Mesendoderm (in vitro differentiated cells): ENCODE measurements around the gene ZNF618.
A peak's percentile ranks its signal among the peaks of the same experiment; 100 is the strongest.
"Not testable (repeated sequence)": the region's sequence is repeated elsewhere in the genome, so short reads cannot be mapped to it uniquely, and the experiment has no call there.

Experiments used
- DNase-seq: peaks from one replicate; pipeline ENCODE4 v3.0.0; 2013
- H2AK5ac ChIP-seq: 2 replicates; pipeline ENCODE4 v1.6.1; 2013; ENCODE audit warnings: low read length, inconsistent platforms
- H2BK120ac ChIP-seq: 2 replicates; pipeline ENCODE4 v1.6.1; 2013; ENCODE audit warnings: low read depth, mild to moderate bottlenecking, low read length, moderate library complexity, mixed read lengths
- H2BK15ac ChIP-seq: replicated peaks from 2 replicates; pipeline ENCODE4 v1.6.1; 2013; ENCODE audit warnings: low read depth, mild to moderate bottlenecking, moderate library complexity
- H2BK5ac ChIP-seq: 2 replicates; pipeline ENCODE4 v1.6.1; 2013; ENCODE audit warnings: low read length, inconsistent platforms
- H3K18ac ChIP-seq: 2 replicates; pipeline ENCODE4 v1.6.1; 2013; ENCODE audit warnings: mild to moderate bottlenecking, low read length, mixed read lengths
- H3K23ac ChIP-seq: one replicate; pipeline ENCODE4 v1.6.1; 2013; ENCODE audit warnings: low read length
- H3K27ac ChIP-seq: 2 replicates; pipeline ENCODE4 v1.5.1; 2013; ENCODE audit warnings: low read depth, mild to moderate bottlenecking, inconsistent platforms, low read length, moderate library complexity
- H3K27me3 ChIP-seq: 2 replicates; pipeline ENCODE4 v1.6.1; 2013; ENCODE audit warnings: low read length, control low read depth, mild to moderate bottlenecking, inconsistent platforms; ENCODE audit not compliant: insufficient read depth, poor library complexity
- H3K36me3 ChIP-seq: 2 replicates; pipeline ENCODE4 v1.6.1; 2013; ENCODE audit warnings: low read length, inconsistent platforms; ENCODE audit not compliant: control insufficient read depth, insufficient read depth
- H3K4ac ChIP-seq: one replicate; pipeline ENCODE4 v1.6.1; 2013; ENCODE audit warnings: low read depth, mild to moderate bottlenecking, low read length, moderate library complexity
- H3K4me1 ChIP-seq: 2 replicates; pipeline ENCODE4 v1.6.1; 2013; ENCODE audit warnings: low read depth, low read length, inconsistent platforms; ENCODE audit not compliant: control insufficient read depth
- H3K4me2 ChIP-seq: 2 replicates; pipeline ENCODE4 v1.6.1; 2013; ENCODE audit warnings: low read length
- H3K4me3 ChIP-seq: 2 replicates; pipeline ENCODE4 v1.5.1; 2013; ENCODE audit warnings: mild to moderate bottlenecking, low read length
- H3K56ac ChIP-seq: one replicate; pipeline ENCODE4 v1.6.1; 2013; ENCODE audit warnings: low read length
- H3K79me1 ChIP-seq: 2 replicates; pipeline ENCODE4 v1.6.1; 2013; ENCODE audit warnings: low read length, inconsistent platforms
- H3K79me2 ChIP-seq: 2 replicates; pipeline ENCODE4 v1.6.1; 2013; ENCODE audit warnings: mild to moderate bottlenecking, low read length; ENCODE audit not compliant: control insufficient read depth, insufficient read depth
- H3K9ac ChIP-seq: 2 replicates; pipeline ENCODE4 v1.6.1; 2013; ENCODE audit warnings: low read length, inconsistent platforms
- H4K5ac ChIP-seq: one replicate; pipeline ENCODE4 v1.6.1; 2013; ENCODE audit warnings: low read length
- H4K8ac ChIP-seq: one replicate; pipeline ENCODE4 v1.6.1; 2013; ENCODE audit warnings: low read depth, mild to moderate bottlenecking, control low read depth, low read length, moderate library complexity
- WGBS: extraction: QIAGEN DNeasy Blood & Tissue Kit; methylation state at CpG from one replicate; pipeline ENCODE4 v1.1.7; 2013; ENCODE audit warnings: low lambda C conversion rate, missing lambda C conversion rate; ENCODE audit not compliant: insufficient coverage; ENCODE audit errors: extremely low coverage; 5-methylcytosine and 5-hydroxymethylcytosine counted together

ZNF618 gene

DNA sequence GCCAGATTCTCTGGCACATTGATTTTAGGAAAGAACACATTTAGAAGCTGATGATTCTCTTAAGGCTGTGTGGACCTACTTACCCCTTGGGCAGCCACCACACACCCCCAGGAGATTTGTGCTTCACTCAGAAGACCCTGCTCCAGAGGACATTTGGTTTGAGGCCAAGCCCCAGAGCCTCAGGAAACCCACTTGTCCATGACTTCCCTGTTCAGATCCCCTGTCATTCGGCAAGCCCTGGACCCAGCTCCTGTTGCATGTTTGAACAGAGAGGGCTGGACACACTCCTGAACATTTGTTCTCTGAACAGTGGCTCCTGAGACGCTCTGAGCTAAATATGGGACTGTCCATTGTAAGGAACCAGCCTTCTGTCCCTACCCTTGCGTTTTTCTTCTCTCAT lies 119.9 kb downstream of the ZNF618 start:
- Histone ChIP-seq H3K18ac (no peak overlapping the region), H4K5ac (no peak overlapping the region), H3K27me3 (no peaks in the 10 kb centered on the region), H3K4me1 (no peaks in the 10 kb centered on the region), H4K8ac (no peak overlapping the region), H3K56ac (no peak overlapping the region), H3K9ac (no peak overlapping the region), H2BK5ac (no peak overlapping the region), H3K27ac (no peak overlapping the region), H3K79me1 (no peaks in the 10 kb centered on the region), H3K23ac (no peak overlapping the region), H2BK15ac (no peak overlapping the region), H2AK5ac (no peak overlapping the region), H2BK120ac (no peak overlapping the region), H3K36me3 (no peaks in the 10 kb centered on the region), H3K4ac (no peak overlapping the region), H3K4me3 (no peak overlapping the region), H3K79me2 (no peaks in the 10 kb centered on the region), H3K4me2 (no peak overlapping the region)
- no CpG with 5 or more reads among the region's 3 CpGs for WGBS
- DNase-seq, result no peak

DNA sequence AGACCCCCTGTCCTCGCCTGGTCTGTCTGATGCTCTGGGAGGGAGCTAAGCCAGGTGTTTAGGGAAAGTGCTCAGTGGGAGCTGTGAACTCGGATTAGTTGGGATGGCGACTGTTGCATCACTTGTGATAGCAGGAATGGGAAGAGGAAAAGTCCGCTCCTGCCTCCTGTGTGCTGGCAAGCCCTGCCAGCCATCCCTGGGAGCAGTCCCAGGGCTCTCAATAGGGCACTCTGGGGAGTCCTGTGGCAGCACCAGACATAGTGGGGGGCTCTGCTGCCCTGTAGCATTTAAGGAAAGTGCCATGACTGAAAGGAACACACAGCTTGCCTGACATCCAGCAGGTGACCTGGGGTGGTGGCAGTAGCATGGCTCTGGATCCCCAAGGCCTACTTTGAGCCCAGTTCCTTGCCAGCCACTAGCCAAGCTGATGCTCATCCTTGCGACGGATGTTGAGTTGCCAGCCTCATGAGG lies 120.5 kb downstream of the ZNF618 start:
- no peaks in the 10 kb centered on the region for H3K4me1 ChIP-seq
- H2BK5ac ChIP-seq, result no peak overlapping the region
- DNase-seq, result no peak
- H3K27ac ChIP-seq, result no peak overlapping the region
- H3K18ac ChIP-seq, result no peak overlapping the region
- H4K8ac ChIP-seq, result no peak overlapping the region
- no peaks in the 10 kb centered on the region for H3K36me3 ChIP-seq
- H3K79me1 ChIP-seq, result no peaks in the 10 kb centered on the region
- H4K5ac ChIP-seq, result no peak overlapping the region
- H2BK15ac ChIP-seq, result no peak overlapping the region
- no peak overlapping the region for H3K56ac ChIP-seq
- no peak overlapping the region for H3K9ac ChIP-seq
- no peaks in the 10 kb centered on the region for H3K79me2 ChIP-seq
- no CpG with 5 or more reads among the region's 6 CpGs for WGBS
- no peak overlapping the region for H2AK5ac ChIP-seq
- no peaks in the 10 kb centered on the region for H3K27me3 ChIP-seq
- H2BK120ac ChIP-seq, result no peak overlapping the region
- no peak overlapping the region for H3K4me2 ChIP-seq
- H3K4ac ChIP-seq, result no peak overlapping the region
- H3K4me3 ChIP-seq, result no peak overlapping the region
- H3K23ac ChIP-seq, result no peak overlapping the region

DNA sequence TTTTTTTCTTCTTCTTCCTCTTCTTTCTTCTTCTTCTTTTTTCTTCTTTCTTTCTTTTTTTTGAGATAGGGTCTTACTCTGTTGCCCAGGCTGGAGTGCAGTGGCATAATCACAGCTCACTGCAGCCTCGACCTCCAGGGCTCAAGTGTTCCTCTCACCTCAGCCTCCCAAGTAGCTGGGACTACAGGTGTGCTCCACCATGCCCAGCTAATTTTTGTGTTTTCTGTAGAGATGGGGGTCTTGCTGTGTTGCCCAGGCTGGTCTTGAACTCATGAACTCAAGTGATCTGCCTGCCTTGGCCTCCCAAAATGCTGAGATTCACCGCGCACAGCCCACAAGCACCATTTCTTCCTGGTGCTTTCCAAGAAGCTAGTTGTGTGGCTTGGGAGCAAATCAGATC lies 121.0 kb downstream of the ZNF618 start:
- H3K4me3 ChIP-seq, H3K4me1 ChIP-seq, H4K8ac ChIP-seq, H2BK15ac ChIP-seq, H3K27me3 ChIP-seq, H3K9ac ChIP-seq, H3K79me1 ChIP-seq, DNase-seq, H3K18ac ChIP-seq, H2AK5ac ChIP-seq, H3K27ac ChIP-seq, H4K5ac ChIP-seq, H2BK5ac ChIP-seq, H3K4ac ChIP-seq, H3K23ac ChIP-seq, H3K56ac ChIP-seq, H3K36me3 ChIP-seq, H3K4me2 ChIP-seq, H3K79me2 ChIP-seq, H2BK120ac ChIP-seq: not testable (repeated sequence)
- no CpG with 5 or more reads among the region's 3 CpGs for WGBS

DNA sequence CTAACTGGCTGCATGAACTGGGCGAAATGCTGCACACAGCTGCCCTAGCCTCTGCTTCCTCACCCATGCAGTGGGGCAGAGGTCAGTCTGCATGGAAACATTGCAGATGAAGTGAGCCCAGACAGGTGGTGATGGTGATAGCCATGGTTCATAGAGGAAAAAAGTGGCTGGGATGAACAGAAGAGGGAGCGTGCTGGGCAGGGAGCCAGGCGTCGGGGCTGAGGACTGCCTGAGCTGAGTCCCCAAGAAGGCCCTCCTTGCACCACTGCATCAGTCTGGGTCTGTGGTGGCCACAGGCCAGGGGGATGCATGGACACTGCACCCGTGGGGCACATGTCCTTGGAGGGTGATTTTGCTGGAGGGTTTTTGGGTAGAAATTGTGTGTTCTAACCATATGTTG lies 121.5 kb downstream of the ZNF618 start:
- no peak for DNase-seq
- H2BK5ac ChIP-seq, result no peak overlapping the region
- no peaks in the 10 kb centered on the region for H3K79me1 ChIP-seq
- H3K36me3 ChIP-seq, result no peaks in the 10 kb centered on the region
- H3K23ac ChIP-seq, result no peak overlapping the region
- no peak overlapping the region for H3K4me2 ChIP-seq
- no CpG with 5 or more reads among the region's 5 CpGs for WGBS
- no peak overlapping the region for H2BK120ac ChIP-seq
- H3K56ac ChIP-seq, result no peak overlapping the region
- H3K79me2 ChIP-seq, result no peaks in the 10 kb centered on the region
- no peak overlapping the region for H2BK15ac ChIP-seq
- no peak overlapping the region for H3K27ac ChIP-seq
- H3K4ac ChIP-seq, result no peak overlapping the region
- H3K4me3 ChIP-seq, result no peak overlapping the region
- no peak overlapping the region for H2AK5ac ChIP-seq
- no peaks in the 10 kb centered on the region for H3K27me3 ChIP-seq
- no peaks in the 10 kb centered on the region for H3K4me1 ChIP-seq
- H3K18ac ChIP-seq, result no peak overlapping the region
- no peak overlapping the region for H3K9ac ChIP-seq
- H4K5ac ChIP-seq, result no peak overlapping the region
- no peak overlapping the region for H4K8ac ChIP-seq

GRCh38 chr9:113998114-113998513 lies 122.0 kb downstream of the ZNF618 start:
- H3K36me3 ChIP-seq, result no peaks in the 10 kb centered on the region
- no peak overlapping the region for H3K4me2 ChIP-seq
- H3K27me3 ChIP-seq, result no peaks in the 10 kb centered on the region
- H3K23ac ChIP-seq, result no peak overlapping the region
- no peak overlapping the region for H3K56ac ChIP-seq
- H3K9ac ChIP-seq, result no peak overlapping the region
- H2BK120ac ChIP-seq, result no peak overlapping the region
- no peak overlapping the region for H3K18ac ChIP-seq
- no peak overlapping the region for H2AK5ac ChIP-seq
- no CpG with 5 or more reads among the region's 11 CpGs for WGBS
- H3K4me3 ChIP-seq, result no peak overlapping the region
- no peaks in the 10 kb centered on the region for H3K79me2 ChIP-seq
- no peaks in the 10 kb centered on the region for H3K79me1 ChIP-seq
- H3K4ac ChIP-seq, result no peak overlapping the region
- no peak overlapping the region for H2BK15ac ChIP-seq
- no peak for DNase-seq
- H3K27ac ChIP-seq, result no peak overlapping the region
- no peaks in the 10 kb centered on the region for H3K4me1 ChIP-seq
- H4K5ac ChIP-seq, result no peak overlapping the region
- H4K8ac ChIP-seq, result no peak overlapping the region
- H2BK5ac ChIP-seq, result no peak overlapping the region

GRCh38 chr9:113998525-113999255 lies 122.6 kb downstream of the ZNF618 start:
- Histone ChIP-seq H4K5ac (no peak overlapping the region), H3K4ac (no peak overlapping the region), H3K23ac (no peak overlapping the region), H3K4me1 (no peaks in the 10 kb centered on the region), H3K56ac (no peak overlapping the region), H3K36me3 (no peaks in the 10 kb centered on the region), H3K9ac (no peak overlapping the region), H3K4me3 (no peak overlapping the region), H3K18ac (no peak overlapping the region), H3K79me1 (no peaks in the 10 kb centered on the region), H2BK5ac (no peak overlapping the region), H2BK15ac (no peak overlapping the region), H3K4me2 (no peak overlapping the region), H3K79me2 (no peaks in the 10 kb centered on the region), H3K27me3 (no peaks in the 10 kb centered on the region), H4K8ac (no peak overlapping the region), H2AK5ac (no peak overlapping the region), H3K27ac (no peak overlapping the region), H2BK120ac (no peak overlapping the region)
- WGBS, result no CpG with 5 or more reads among the region's 16 CpGs
- peak; percentile 12 for DNase-seq
